GM12892 (cell line): ENCODE data around the gene DNAH1.

ENCODE experiments used
- DNase-seq: peaks from one replicate; pipeline ENCODE4 v3.0.0; 2011; ENCODE audit not compliant: insufficient read length
- FAIRE-seq: peaks from 2 replicates; lab custom pipeline; 2011; peaks lifted over from hg19 to GRCh38; lab: Jason Lieb, UNC
- POLR2A ChIP-seq: IDR thresholded peaks from 2 replicates; pipeline ENCODE4 v1.6.1; 2011; ENCODE audit warnings: low read depth, low read length, control low read depth
- POLR2AphosphoS5 ChIP-seq: IDR thresholded peaks from 2 replicates; pipeline ENCODE4 v1.6.1; 2011; ENCODE audit warnings: low read depth, low read length, control low read depth
- TAF1 ChIP-seq: IDR thresholded peaks from 2 replicates; pipeline ENCODE4 v1.6.1; 2011; ENCODE audit warnings: low read depth, mild to moderate bottlenecking, control low read depth, low read length, borderline replicate concordance

The DNAH1 gene

DNA sequence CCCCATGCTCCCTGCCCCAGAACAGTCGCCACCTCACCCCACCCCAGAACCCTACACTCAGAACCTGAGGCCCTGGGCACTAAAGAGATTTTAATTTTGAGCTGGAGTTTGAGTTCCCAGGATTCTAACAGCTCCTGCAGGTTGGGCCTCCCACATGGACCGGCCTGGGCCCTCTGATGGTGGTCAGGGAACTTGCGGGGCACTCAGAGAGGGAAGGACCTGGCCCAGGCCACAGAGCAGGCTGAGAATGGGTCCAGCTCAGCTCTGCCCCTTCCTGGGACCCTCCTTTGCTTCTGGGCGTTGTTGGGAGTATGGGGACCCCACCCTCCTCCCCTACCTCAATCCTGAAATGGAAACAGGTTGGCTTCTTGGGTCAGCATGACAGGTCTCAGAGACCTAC, 129.9 kb downstream of the DNAH1 start:
- FAIRE-seq (no peak), DNase-seq (no peak)
- TF ChIP-seq TAF1 (no peak), POLR2AphosphoS5 (no peak), POLR2A (no peak)

GRCh38 chr3:52446631-52447511, 130.8 kb downstream of the DNAH1 start:
- DNase-seq = peak; percentile 63
- FAIRE-seq = peak; percentile 70
- TF ChIP-seq POLR2AphosphoS5 (no peak), POLR2A (no peak), TAF1 (no peak)

DNA sequence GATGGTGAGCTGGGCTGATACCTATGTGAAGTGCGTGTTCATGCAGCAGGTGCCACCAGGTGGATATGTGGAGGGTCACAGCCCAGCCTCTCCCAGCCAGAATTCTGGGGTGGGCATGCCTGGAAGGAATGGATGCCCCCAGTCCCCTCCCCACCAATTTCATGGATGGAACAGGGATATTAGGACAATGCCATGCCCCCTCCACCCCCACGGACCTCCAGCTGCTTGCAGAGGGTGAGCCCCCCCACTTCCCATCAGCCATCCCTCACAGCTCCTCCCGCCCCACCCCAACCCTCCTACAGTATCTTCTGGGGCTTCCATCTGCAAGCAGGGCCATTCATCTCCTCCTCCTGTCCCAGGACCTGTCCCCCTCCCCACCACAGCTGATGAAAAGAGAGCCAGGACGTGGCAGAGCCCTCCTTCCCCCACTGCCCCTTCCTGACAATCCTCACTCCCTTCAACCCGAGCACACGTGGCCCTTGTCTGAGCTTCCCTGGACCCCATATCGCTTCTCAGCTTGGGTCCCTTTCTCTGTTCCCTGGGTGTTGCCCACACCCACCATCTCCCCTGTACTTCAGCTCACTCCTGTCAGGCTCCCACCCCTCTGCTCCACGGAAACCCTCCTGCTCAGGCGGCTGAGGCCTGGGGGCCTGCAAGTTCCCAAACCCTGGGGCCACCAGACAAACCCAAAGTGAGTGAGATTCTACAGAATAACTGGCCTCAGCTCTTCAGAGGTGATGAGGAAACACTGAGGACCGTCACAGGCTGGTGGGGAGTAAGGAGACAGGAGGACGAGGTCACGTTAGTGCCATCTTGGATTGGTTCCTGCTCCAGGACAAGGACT, 131.6 kb downstream of the DNAH1 start:
- FAIRE-seq (no peak), DNase-seq (no peak)
- TF ChIP-seq TAF1 (no peak), POLR2AphosphoS5 (no peak), POLR2A (no peak)
